Left renal pelvis (tissue), 4 donors: Measurements from ENCODE around the gene HIP1. TPM values are rescaled to one million over a fixed set of nuclear protein-coding genes. Genes with fewer than 3 reads are reported as not detected.
"Not testable (repeated sequence)": the region's sequence is repeated elsewhere in the genome, so short reads cannot be mapped to it uniquely, and the experiment has no call there.

Experiments used
- DNase-seq, 4 donors: peaks; one replicate each; pipeline ENCODE4 v3.0.0-alpha.2; 2013; ENCODE audit warnings: low read depth in 4 of 4, low spot score in 3 of 4
- polyA plus RNA-seq, 4 donors: library from polyadenylated mRNA; unstranded; fragments of 120-200 nt; gene quantifications; one replicate each; pipeline ENCODE4 v1.2.1, GENCODE V29; 2013; ENCODE audit not compliant: insufficient read length in 4 of 4

Gene HIP1
- polyA plus RNA-seq, 4 donors = 24.5 to 35.8 (median 33.5) TPM

GRCh38 chr7:75717746-75718145 lies 21.0 kb downstream of the HIP1 start:
- DNase-seq = not testable (repeated sequence)

DNA sequence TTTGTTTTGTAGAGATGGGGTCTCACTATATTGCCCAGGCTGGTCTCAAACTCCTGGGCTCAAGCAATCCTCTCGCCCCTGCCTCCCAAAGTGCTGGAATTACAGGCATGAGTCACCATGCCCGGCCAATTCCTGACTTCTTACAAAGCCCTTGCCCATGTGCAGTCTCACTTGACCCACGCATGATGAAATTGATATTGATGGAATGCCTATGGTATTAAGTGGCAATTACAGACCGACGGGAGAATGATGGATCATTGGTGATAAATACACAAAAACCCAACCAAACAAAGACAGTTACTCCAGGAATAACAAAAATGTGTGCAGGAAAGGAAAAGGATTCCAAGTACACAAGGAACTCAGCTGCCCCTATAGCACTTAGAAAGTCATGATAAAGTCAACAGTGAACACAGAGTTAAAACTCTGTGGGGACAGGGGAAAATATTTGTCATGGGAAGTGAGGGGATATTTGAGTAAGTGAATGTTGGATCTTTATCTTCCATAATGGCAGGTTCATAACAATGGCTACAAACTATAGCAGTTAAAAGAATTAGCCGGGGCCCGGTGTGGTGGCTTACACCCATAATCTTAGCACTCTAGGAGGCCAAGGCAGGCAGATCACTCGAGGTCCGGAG lies 21.6 kb downstream of the HIP1 start:
- DNase-seq = no peak

- no peak for DNase-seq
Measured at GRCh38 chr7:75715864-75716263, 22.9 kb downstream of the HIP1 start.

- DNase-seq = no peak
Measured at GRCh38 chr7:75712517-75713361, 26.0 kb downstream of the HIP1 start.

DNA sequence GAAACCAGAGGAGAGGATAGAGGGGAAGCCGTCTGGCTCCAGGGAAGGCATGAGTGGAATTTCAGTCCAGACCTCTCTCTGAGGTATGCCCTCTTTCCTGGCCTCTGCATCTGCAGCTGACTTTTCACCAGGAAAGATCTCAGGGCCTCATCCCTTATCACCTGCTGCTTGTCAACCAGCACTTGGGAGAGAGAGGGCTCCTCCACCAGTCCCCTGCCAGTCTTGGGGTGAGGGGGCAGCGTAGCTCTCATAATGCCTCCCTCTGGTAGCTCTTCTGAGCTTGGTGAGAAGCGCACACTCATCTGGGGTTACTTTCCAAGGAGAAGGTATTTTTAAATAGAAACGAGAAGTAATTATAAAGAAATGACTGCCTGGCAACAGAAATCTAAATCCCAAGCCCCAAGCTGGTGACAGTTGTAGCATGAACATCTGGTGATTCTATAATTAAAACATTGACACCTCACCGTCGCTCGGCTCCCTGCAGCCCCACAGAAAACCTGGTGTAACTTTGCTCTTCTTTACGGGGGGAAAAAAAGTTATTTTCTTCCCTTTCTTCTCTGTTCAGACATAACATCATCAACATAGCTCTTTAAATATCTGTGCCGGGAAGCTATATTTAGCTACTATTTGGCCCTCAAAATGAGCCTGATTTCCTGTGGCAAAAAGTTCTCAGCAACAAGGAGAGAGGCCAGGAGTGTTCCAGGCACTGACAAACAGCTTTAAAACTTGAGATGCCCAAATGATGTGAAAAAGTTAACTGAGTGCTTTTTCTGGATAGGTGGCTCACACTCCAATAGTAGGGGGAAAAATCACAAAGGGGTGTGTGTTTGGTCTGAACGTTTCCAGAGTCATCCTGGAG lies 26.9 kb downstream of the HIP1 start:
- no peak for DNase-seq

GRCh38 chr7:75711076-75711475 lies 27.7 kb downstream of the HIP1 start:
- DNase-seq = no peak

DNA sequence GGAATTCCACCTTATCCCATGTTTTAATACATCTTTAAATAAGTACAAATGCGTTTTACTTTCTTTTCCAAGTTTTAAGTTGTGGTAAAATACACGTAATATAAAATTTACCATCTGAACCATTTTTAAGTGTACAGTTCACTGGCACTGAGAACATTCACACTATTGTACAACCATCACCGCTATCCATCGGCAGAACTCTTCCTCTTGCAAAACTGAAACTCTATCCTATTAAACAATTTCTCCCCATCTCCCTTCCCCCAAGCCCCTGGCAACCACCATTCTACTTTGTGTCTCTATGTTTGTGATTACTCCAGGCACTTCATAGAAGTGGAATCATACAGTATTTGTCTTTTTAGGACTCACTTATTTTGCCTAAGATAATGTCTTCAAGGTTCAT lies 33.8 kb downstream of the HIP1 start:
- DNase-seq = no peak

DNA sequence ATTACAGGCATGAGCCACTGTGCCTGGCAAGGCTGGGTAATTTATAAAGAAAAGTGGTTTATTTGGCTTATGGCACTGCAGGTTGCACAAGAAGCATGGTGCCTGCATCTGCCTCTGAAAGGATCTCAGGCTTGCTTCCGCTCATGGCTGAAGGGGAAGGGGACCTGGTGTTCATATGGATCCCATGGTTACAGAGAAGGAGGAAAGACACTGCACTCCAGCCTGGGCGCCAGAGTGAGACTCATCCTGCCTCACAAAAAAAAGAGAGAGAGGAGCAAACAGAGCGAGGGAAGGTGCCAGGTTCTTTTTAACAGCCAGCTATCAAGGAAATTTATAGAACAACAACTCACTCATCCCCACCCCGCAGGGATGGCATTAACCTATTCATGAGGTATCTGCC lies 36.2 kb downstream of the HIP1 start:
- DNase-seq = no peak

DNA sequence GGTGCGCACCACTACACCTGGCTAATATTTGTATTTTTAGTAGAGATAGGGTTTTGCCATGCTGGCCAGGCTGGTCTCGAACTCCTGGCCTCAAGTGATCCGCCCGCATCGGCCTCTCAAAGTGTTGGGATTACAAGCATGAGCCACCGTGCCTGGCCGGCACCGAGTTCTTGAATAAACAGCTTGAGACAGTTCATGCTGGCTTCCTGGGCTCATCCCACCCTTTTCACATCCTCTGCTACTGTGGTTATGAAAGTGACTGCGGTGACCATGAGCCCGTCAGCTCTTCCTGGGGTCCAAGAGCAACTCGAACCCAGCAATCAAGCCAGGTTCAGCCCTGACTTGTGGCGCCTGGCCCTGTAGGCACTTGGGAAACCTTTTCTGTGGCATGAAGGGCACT lies 38.7 kb downstream of the HIP1 start:
- DNase-seq = no peak

DNA sequence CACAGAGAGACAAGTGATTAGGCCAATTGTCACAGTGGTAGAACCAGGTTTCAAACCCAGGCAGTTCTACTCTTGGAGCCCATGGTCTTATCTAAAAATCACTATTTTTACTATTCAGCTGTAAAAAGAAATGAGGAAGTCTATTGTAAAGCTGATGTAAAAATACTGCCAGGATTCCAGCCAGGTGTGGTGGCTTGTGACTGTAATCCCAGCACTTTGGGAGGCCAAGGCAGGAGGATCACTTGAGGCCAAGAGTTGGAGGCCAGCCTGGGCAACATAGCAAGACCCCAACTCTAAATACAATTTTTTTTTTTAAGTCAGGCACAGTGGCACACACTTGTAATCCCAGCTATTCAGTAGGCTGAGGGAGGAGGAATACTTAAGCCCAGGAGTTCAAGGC lies 40.4 kb downstream of the HIP1 start:
- DNase-seq = no peak

- DNase-seq = no peak
Measured at GRCh38 chr7:75696263-75697037, 42.3 kb downstream of the HIP1 start.

GRCh38 chr7:75694638-75695399 lies 43.9 kb downstream of the HIP1 start:
- no peak for DNase-seq

DNA sequence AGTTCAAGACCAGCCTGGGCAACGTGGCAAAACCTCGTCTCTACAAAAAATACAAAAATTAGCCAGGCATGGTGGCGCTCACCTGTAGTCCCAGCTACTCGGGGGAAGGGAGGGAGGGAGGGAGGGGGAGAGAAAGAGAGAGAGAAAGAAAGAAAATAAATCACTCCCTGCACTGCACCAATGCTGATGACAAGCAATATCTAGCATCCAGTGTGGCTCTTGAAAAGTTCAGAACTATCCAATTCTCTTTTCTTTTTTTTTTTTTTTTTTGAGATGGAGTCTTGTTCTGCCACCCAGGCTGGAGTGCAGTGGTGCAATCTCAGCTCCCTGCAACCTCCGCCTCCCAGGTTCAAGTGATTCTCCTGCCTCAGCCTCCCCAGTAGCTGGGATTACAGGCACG lies 45.1 kb downstream of the HIP1 start:
- not testable (repeated sequence) for DNase-seq

- no peak for DNase-seq
Measured at GRCh38 chr7:75691793-75692543, 46.8 kb downstream of the HIP1 start.

GRCh38 chr7:75690121-75690523 lies 48.6 kb downstream of the HIP1 start:
- no peak for DNase-seq

DNA sequence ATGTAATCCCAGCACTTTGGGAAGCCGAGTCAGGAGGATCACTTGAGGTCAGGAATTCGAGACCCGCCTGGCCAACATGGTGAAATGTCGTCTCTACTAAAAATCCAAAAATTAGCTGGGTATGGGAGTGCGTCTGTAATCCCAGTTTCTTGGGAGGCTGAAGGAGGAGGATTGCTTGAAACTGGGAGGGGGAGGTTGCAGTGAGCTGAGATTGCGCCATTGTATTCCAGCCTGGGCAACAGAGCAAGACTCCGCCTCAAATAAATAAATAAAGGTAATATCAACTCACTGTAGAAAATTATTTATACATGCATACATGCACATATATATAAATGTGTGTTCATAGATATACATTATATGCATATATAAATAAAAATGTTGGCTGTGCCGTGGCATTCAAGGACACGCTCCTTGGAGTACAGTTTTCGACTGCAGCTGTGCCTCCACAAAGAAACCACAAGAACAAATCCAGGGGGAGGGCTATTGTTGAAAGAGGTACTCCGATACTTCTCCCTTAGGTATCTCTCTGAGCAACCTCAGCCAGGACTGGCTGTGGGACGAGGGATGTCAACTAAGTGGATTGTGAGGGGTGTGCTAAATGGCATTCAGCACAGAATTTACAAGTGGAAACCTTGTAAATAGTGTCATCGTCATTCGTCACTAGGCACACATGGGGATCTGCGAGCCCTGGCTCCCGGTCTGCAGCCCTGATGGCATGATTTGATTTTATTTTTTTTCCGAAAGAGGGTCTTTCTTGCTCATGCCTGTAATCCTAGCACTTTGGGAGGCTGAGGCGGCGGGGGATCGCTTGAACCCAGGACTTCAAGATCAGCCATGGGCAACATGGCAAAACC lies 49.3 kb downstream of the HIP1 start:
- no peak for DNase-seq

GRCh38 chr7:75688200-75689136 lies 50.3 kb downstream of the HIP1 start:
- no peak for DNase-seq
